HG03575 (cell line): Measurements from ENCODE around the gene DOP1A.

ENCODE experiments used
- ATAC-seq: cut with Tn5 transposase; IDR thresholded peaks from one replicate; pipeline ENCODE4 v1.9.1; 2021; ENCODE audit not compliant: unreplicated experiment, insufficient number of reproducible peaks, low FRiP score; ENCODE audit errors: extremely low read depth

Gene DOP1A

DNA sequence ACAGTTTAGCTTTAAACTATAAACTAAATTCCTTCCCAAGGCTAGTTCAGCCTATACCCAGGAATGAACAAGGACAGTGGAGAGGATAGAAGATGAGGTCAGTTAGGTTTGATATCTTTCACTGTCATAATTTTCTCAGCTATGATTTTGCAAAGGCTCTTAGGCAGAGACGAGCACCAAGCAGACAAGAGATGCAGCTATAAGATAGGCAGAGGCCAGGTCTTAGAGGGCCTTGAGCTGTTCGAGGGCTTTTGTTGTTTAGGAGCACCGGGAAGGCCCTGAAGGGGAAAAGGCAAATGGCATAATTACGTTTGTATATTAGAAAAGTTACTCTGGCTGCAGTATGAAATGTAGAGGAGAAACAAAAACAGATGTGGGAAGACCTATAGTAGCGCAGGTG, 59.8 kb downstream of the DOP1A start:
- no peak for ATAC-seq

DNA sequence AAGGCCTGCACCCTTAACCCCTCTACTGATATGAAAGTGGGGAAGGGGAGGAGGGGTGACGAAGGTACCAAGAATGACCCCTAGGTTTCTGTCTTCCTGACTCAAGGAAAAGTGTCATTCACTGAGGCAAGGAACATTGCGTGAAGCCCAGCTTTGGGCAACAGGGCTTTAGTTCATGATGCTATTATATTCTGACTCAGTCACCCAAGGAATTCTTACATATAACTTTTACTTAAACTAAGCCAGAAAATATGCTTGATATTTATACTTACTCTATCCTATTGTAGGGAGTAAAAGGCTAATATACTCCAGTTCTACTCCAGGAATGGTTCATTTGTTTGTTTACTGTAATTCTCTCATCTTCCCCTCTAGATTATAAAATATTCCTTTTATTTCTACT, 60.5 kb downstream of the DOP1A start:
- ATAC-seq, result no peak

DNA sequence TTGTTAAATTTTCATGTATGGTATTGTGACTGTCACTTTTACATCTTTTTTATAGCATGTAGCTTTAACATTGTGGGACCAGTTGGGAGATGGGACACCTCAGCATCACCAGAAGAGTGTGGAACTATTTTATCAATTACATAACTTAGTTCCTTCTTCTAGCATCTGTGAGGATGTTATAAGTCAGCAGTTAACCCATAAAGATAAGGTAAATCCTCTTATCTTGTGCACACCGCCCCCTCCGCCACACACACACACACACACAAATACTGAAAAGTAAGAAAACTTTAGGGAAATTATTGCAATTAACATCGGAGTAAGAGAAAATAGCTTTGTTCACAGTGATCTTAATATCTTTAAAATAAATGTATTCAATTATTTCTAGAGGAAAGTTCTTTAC, 64.7 kb downstream of the DOP1A start:
- no peak for ATAC-seq

DNA sequence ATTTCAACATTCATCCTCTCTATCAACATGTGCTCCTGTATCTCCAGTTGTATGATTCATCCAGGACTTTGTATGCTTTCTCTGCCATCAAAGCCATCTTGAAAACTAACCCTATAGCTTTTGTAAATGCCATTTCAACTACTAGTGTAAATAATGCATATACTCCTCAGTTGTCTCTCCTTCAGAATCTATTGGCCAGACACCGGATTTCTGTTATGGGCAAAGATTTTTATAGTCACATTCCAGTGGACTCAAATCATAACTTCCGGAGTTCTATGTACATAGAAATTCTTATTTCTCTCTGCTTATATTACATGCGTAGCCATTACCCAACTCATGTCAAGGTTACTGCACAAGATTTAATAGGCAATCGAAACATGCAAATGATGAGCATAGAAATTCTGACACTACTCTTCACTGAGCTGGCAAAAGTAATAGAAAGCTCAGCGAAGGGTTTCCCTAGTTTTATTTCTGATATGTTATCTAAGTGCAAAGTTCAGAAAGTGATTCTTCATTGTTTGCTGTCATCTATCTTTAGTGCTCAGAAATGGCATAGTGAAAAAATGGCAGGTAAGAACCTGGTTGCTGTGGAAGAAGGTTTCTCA, 70.7 kb downstream of the DOP1A start:
- ATAC-seq, result no peak

DNA sequence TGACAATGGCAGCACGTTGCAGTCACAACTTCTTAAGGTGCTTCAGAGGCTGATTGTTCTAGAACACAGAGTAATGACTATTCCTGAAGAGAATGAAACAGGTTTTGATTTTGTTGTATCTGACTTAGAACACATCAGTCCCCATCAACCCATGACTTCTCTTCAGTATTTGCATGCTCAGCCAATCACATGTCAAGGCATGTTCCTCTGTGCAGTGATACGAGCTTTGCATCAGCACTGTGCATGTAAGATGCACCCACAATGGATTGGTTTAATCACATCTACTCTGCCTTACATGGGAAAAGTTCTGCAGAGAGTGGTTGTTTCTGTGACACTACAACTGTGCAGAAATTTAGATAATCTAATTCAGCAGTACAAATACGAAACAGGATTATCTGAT, 71.3 kb downstream of the DOP1A start:
- no peak for ATAC-seq

DNA sequence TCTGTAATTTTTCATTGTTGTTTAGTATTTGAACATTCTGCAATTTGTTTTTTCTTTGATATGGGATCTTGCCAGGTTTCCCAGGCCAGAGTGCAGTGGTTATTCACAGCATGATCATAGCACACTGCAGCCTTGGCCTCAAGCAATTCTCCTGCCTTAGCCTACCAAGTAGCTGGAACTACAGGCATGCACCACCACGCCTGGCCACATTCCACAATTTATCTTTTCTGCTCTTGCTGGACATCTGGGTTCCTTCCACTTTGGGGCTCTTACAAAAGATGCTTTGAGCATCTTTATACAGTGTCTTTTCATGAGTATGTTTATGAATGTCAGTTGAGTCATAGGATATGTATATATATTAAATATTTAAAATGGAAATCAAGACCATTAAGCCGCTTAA, 83.6 kb downstream of the DOP1A start:
- no peak for ATAC-seq

DNA sequence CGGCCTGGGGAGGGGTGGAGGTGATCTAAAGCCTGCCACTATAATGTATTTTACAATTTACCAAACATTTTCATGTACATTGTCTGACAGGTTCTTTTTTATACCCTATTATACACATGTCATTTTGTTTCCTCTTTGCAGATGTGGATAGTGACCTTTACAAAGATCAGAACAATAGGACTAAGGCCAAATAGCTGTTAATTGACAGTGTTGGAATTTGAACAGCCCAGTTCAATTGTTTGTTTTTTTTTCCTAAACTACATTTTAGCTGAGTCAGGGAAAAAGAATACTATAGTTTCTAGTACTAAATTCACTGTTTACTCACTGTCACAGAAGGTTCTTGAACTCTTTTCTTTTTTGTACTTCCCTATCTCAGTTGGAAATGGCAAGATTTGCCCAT, 85.4 kb downstream of the DOP1A start:
- no peak for ATAC-seq

DNA sequence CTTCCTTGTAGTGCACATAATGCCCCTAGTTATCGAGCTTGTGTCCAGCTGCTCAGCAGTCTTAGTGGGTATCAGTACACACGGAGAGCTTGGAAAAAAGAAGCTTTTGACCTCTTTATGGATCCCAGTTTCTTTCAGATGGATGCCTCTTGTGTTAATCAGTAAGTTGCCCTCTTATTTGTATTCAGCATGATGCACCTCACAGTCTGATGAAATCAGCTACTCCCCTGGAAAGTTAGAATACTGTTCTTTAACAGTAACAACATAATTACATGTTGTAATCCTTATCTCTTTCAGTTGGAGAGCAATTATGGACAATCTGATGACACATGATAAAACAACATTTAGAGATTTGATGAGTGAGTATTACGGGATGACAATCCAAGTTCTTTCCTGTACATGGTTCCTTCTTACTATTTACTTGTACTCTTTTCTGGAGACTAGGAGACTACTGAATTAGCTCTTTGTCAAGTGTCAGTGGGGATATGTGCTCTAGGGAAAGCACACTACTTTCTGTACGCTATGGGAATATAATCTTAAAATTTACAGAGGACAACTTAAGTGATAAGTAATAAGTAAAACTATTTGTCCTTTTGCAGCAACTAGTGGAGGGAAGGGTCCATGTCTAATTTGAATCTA, 86.5 kb downstream of the DOP1A start:
- ATAC-seq, result no peak

DNA sequence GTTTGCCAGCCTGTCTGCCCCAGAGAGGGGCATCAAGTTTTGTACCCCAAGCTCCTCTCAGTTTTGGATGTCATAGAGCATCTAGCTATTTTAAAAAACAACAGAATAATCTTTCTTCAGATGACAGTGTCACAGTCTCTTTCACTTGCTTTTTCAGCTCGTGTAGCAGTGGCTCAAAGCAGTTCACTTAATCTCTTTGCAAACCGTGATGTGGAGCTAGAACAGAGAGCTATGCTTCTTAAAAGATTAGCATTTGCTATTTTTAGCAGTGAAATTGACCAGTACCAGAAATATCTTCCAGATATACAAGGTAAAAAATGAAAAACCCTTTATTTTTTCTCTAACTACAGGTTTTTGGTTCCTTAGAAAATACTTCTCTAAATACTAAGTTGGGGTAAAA, 88.3 kb downstream of the DOP1A start:
- ATAC-seq, result no peak

DNA sequence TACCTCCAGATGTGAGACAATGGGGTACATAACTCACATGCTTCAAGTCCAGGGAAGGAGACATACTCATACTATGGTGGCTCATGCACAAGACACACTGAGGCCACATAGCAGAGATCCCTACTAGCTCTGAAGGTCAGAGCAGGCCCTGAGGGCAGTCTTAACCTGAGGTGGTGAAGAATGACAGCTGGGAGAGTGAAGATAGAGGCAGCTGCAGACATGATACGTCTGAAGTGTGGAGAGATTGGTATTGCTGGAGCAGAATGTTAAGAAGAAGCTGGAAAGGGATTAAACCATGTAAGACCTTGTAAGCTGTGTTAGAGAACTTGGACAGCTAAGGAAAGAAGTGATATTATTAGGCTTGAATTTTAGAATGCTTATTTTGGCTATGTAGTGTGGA, 92.7 kb downstream of the DOP1A start:
- ATAC-seq, result no peak

DNA sequence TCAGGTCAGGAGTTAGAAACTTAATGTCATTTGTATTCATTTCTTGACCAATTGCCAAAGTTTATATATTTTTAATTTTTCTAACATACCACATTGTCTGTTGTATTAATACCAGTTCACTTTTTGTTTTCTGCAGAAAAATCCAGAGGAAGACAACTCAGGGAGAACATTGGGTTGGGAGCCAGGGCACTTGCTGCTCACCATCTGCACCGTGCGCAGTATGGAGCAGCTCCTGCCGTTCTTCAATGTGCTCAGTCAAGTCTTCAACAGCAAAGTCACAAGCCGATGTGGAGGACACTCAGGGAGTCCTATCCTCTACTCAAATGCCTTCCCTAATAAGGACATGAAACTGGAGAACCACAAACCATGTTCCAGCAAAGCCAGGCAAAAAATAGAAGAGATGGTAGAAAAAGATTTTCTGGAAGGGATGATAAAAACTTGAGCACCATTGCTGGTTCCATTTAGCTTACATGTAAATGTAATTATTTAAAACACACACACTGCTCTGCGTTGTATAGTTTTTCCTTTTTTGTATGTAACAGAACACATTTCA, 100.3 kb downstream of the DOP1A start:
- ATAC-seq, result no peak

DNA sequence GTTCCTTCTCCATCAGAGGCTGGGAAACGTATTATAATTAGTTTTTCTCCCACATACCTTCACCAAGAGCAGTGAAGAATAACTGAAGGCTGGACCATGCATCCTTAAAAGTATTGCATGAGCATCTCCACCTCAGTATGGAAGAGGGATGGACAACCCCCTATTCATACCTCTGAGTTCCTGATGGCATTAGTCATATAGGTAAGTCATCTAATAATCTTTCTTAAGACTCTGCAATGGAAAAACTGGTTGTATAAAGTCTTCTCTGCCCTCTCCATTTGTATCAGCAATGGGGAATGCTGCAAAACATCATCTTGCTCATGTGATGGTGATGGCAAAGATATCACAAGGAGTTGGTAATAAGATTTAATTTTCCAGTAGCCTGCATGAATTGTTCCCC, 101.1 kb downstream of the DOP1A start:
- ATAC-seq, result no peak

DNA sequence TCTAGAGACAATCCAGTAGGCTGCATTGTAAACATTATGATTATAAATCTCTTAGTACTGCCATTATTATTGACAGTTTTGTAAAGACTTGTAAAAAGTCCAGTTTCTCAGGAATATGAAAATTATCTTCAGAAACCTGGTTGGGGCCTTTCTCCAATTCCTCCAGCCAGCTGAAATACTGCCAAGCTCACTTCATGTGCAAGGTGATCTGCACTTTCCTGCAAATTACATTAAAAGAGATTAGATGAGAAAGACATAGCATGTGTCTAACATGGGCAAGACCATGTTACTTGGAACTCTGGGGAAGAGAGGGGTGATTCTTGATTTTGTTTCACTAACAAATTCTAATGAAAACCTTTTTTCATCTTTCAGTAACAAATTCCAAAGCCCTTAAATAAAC, 101.6 kb downstream of the DOP1A start:
- ATAC-seq, result no peak

DNA sequence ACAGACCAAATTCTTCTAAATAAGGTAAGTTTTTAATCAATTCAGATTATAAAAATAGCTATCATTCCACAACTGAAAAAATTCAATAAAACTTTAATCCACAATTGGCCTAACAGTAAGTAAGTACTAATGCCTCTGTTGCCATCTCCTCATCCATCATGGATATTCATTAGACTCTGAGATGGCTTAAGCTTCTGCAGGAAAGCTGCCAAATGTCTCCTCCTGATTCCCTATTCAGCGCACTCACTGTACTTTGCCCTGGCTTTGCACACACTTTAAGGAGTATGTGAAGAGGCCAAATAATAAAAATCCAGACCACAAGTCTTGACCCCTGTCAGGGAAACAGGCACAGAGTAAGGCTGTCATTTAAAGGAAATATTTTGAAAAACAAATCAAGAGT, 102.0 kb downstream of the DOP1A start:
- ATAC-seq, result no peak

DNA sequence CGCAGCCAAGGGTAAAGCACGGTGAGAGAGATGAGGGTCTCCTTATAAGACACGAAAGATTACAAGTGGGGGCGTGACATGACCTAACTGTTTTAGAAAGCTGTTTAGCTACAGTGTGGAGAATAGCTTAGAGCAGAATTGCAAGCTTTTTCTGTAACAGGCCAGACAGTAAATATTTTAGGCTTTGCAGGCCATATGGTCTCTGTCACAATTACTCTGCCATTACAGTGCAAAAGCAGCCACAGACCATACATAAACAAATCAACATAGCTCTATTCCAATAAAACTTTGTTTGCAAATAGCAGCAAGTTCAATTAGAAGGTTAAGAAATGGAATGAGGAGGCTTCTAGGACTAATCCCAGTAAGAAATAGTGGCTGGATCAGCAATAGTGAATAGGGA, 108.8 kb downstream of the DOP1A start:
- ATAC-seq, result no peak

DNA sequence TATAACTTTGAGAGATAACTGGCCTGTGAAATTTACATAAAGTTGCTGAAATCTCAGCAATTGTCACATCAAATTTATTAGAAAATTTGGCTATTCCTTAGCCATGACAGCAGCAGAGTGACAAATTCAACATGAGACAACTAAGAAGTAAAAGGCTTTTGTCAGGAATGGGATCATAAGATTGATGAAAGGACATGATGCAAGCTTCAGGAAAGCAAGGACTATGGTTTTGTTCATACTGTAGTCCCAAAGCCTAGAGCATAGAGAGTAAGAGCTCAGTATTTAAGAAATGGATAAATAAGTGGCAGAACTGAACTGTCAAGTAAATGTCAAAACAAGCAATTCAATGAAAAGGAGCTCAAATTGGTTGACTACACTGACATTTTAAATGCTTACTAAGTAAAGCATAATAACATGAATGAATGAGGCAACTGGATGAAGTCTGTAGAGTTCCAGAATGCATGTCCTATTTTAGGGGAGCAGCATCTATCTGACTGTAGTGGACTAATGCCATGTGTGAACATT, 113.0 kb downstream of the DOP1A start:
- ATAC-seq, result no peak

DNA sequence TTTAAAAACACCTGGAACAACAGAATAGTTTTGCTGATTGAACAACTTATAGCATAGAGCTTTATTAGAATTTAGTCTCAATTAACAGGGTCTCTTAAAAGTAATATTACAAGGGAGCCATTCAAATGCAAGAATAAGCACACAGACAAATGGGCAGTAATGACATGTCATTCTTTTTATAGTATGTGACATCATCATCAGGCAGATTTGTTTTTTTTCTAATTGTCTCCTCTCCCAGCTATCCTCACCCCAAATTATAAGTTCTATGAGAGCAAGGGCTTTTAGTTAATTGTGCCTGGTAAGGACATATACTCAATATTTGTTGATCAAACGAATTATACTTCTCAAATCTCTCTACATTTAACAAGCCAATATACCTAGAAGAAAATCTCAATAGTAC, 114.6 kb downstream of the DOP1A start:
- no peak for ATAC-seq

DNA sequence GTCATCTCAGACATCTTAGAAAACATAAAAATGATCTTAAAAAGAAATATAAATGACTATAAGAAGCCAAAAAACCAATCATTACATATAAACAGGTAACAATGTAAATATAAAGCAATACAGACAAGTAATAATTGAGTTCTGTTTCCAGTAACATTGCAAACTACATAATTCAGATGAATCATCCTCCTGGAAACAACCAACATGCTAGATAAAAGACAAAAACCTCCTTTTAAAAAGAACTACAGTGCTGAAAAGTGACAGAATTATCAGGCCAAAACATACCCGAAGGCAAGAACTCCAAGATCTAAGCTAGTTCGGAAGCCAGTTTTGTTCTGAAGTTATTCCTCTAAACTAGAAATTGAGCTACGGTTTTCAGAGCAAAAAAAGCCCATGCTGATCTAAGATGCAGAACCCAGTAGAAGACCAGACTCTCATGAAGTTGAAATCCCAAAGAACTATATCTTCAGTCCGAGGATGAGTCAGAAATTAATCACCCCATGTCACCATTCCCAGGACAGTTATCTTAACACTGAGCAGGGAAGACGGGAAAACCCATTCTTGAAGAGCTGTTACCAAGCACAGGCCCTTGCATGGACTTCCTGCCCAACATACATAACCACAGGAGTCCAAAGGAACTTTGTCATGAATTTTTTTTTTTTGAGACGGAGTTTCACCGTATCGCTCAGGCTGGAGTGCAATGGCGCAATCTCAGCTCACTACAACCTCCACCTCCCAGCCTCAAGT, 115.8 kb downstream of the DOP1A start:
- ATAC-seq, result no peak

DNA sequence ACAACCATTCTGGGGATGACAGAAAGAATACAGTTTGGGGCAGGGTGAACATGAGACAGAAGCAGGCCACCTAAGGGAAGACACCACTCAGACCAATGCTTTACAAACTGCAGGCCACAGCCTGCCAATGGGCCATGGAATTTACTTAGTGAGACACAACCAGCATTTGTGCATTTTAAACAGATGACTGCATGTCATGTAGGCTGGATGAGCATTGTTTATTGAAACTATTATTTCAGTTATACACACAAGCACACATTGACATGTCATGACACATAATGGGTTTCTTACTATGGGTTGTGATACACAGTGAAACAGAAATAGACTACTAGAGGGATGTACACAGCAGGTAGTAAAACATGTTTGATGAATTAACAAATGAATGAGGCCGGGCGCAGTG, 117.6 kb downstream of the DOP1A start:
- no peak for ATAC-seq

DNA sequence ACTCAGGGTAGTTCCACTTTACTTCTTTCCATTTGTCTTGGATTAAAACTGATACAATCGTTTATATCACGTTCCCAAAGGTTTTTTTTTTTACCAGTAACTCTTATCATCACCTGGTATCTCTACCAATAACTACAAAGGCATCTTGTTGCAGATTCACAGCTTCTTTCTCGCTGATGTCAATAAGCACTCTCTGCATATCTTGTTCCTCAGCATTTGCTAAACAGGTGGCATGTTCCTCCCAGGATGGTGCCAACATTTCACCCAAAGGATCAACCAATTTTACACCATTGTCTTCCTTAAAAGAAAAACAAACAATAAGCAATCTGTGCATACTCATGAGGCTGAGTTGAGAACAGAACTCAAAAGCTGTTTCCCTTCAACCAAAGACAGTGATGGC, 121.0 kb downstream of the DOP1A start:
- no peak for ATAC-seq
